ENCODE measurements around the gene ACAP3.
"Not testable (repeated sequence)": the region's sequence is repeated elsewhere in the genome, so short reads cannot be mapped to it uniquely, and the experiment has no call there.

The ACAP3 gene

GRCh38 chr1:1319646-1319941 lies 11.9 kb upstream of the ACAP3 start:
- no peak for DNase-seq (ENCODE audit: low read depth)
- TF ChIP-seq CTCF (IDR thresholded peaks at IDR 0.05; ENCODE audit: low read depth, low read length) (no peak), MYC (IDR thresholded peaks at IDR 0.05; ENCODE audit: low read depth, low read length) (no peak), MAX (IDR thresholded peaks at IDR 0.05; ENCODE audit: low read depth, low read length) (no peak), POLR2A (IDR thresholded peaks at IDR 0.05; ENCODE audit: extremely low read depth, insufficient read length) (no peak)
- no peak overlapping the region for H3K4me3 ChIP-seq (ENCODE audit: low read depth, low read length)

GRCh38 chr1:1318777-1319645 lies 11.3 kb upstream of the ACAP3 start:
- no peak for TF ChIP-seq CTCF (IDR thresholded peaks at IDR 0.05; ENCODE audit: low read depth, low read length)

GRCh38 chr1:1318131-1318652 lies 10.5 kb upstream of the ACAP3 start:
- DNase-seq (ENCODE audit: low read depth), result no peak
- no peak overlapping the region for H3K4me3 ChIP-seq (ENCODE audit: low read depth, low read length)
- TF ChIP-seq CTCF (IDR thresholded peaks at IDR 0.05; ENCODE audit: low read depth, low read length) (no peak), POLR2A (IDR thresholded peaks at IDR 0.05; ENCODE audit: extremely low read depth, insufficient read length) (no peak)

More at GRCh38 chr1:1318777-1319645, 11.3 kb upstream of the ACAP3 start:
- no peak for DNase-seq (ENCODE audit: low read depth)
- no peak overlapping the region for H3K4me3 ChIP-seq (ENCODE audit: low read depth, low read length)

- no peak for TF ChIP-seq POLR2A (IDR thresholded peaks at IDR 0.05; ENCODE audit: extremely low read depth, insufficient read length)
- no peak for TF ChIP-seq CTCF (IDR thresholded peaks at IDR 0.05; ENCODE audit: low read depth, low read length)
- no peak for TF ChIP-seq MYC (IDR thresholded peaks at IDR 0.05; ENCODE audit: low read depth, low read length)
- no peak for TF ChIP-seq MAX (IDR thresholded peaks at IDR 0.05; ENCODE audit: low read depth, low read length)
- DNase-seq (ENCODE audit: low read depth), result no peak
- no peak overlapping the region for H3K4me3 ChIP-seq (ENCODE audit: low read depth, low read length)
Observed at GRCh38 chr1:1317420-1317819, 9.7 kb upstream of the ACAP3 start.

- not testable (repeated sequence) for H3K4me3 ChIP-seq (ENCODE audit: low read depth, low read length); DNase-seq (ENCODE audit: low read depth)
Observed at GRCh38 chr1:1316199-1316598, 8.5 kb upstream of the ACAP3 start.

GRCh38 chr1:1315435-1315954 lies 7.8 kb upstream of the ACAP3 start:
- H3K4me3 ChIP-seq (ENCODE audit: low read depth, low read length), result no peak overlapping the region
- TF ChIP-seq MAX (IDR thresholded peaks at IDR 0.05; ENCODE audit: low read depth, low read length) (no peak), CTCF (IDR thresholded peaks at IDR 0.05; ENCODE audit: low read depth, low read length) (no peak), MYC (IDR thresholded peaks at IDR 0.05; ENCODE audit: low read depth, low read length) (no peak), POLR2A (IDR thresholded peaks at IDR 0.05; ENCODE audit: extremely low read depth, insufficient read length) (no peak)
- no peak for DNase-seq (ENCODE audit: low read depth)
